Measurements from ENCODE around the gene FKBP4. TPM values are rescaled to one million over a fixed set of nuclear protein-coding genes. Genes with fewer than 3 reads are reported as not detected.

FKBP4 gene
- total and polyA plus RNA-seq, 9 donors: 25.1 to 55.8 (median 45.5) TPM

- Histone ChIP-seq H3K4me3 (ENCODE audit: low read length) (peak overlapping the region; percentile 60), H3K36me3 (ENCODE audit: control insufficient read depth, insufficient read depth, low read length) (peaks cover 5% of the 10 kb centered on the region), H3K9me3 (replicated peaks; ENCODE audit: control insufficient read depth, low read depth, low read length) (no peaks in the 10 kb centered on the region), H3K4me1 (ENCODE audit: control insufficient read depth, insufficient read depth, low read length) (peaks cover 11% of the 10 kb centered on the region), H3K27ac (ENCODE audit: low read length) (peak overlapping the region; percentile 81), H3K27me3 (ENCODE audit: control insufficient read depth, insufficient read depth, low read length) (no peaks in the 10 kb centered on the region)
- WGBS (ENCODE audit: insufficient coverage): no CpG with 5 or more reads among the region's 5 CpGs
- DNase-seq: no peak
Observed at GRCh38 chr12:2811801-2812200, 17.0 kb downstream of the FKBP4 start.

- H3K9me3 ChIP-seq (replicated peaks; ENCODE audit: control insufficient read depth, low read depth, low read length): no peaks in the 10 kb centered on the region
- under 1% methylated on average over 41 of the region's 48 CpGs for WGBS (ENCODE audit: insufficient coverage)
- H3K27me3 ChIP-seq (ENCODE audit: control insufficient read depth, insufficient read depth, low read length): no peaks in the 10 kb centered on the region
- peaks cover 11% of the 10 kb centered on the region for H3K36me3 ChIP-seq (ENCODE audit: control insufficient read depth, insufficient read depth, low read length)
- H3K4me1 ChIP-seq (ENCODE audit: control insufficient read depth, insufficient read depth, low read length): peaks cover 11% of the 10 kb centered on the region
- H3K4me3 ChIP-seq (ENCODE audit: low read length): peak within 1 kb of the TSS; percentile 60
- DNase-seq: peak; percentile 100
- peak within 1 kb of the TSS; percentile 90 for H3K27ac ChIP-seq (ENCODE audit: low read length)
Observed at GRCh38 chr12:2812290-2813213, 17.8 kb downstream of the FKBP4 start, which contains the start of gene ITFG2. ITFG2 (plus strand) TSS chr12:2812668; CDS start chr12:2812761, 93 bp downstream.

GRCh38 chr12:2813214-2814185 is 18.7 kb downstream of the FKBP4 start:
- H3K9me3 ChIP-seq (replicated peaks; ENCODE audit: control insufficient read depth, low read depth, low read length): no peaks in the 10 kb centered on the region
- 86% methylated on average over 2 of the region's 10 CpGs for WGBS (ENCODE audit: insufficient coverage)
- H3K27ac ChIP-seq (ENCODE audit: low read length): peak overlapping the region; percentile 90
- H3K36me3 ChIP-seq (ENCODE audit: control insufficient read depth, insufficient read depth, low read length): peaks cover 18% of the 10 kb centered on the region
- peaks cover 11% of the 10 kb centered on the region for H3K4me1 ChIP-seq (ENCODE audit: control insufficient read depth, insufficient read depth, low read length)
- DNase-seq: peak; percentile 83
- H3K4me3 ChIP-seq (ENCODE audit: low read length): peak overlapping the region; percentile 60
- no peaks in the 10 kb centered on the region for H3K27me3 ChIP-seq (ENCODE audit: control insufficient read depth, insufficient read depth, low read length)

GRCh38 chr12:2819810-2820209 is 25.0 kb downstream of the FKBP4 start:
- Histone ChIP-seq H3K27ac (ENCODE audit: low read length) (no peak overlapping the region), H3K27me3 (ENCODE audit: control insufficient read depth, insufficient read depth, low read length) (no peaks in the 10 kb centered on the region), H3K4me3 (ENCODE audit: low read length) (no peak overlapping the region), H3K9me3 (replicated peaks; ENCODE audit: control insufficient read depth, low read depth, low read length) (no peaks in the 10 kb centered on the region), H3K4me1 (ENCODE audit: control insufficient read depth, insufficient read depth, low read length) (no peaks in the 10 kb centered on the region), H3K36me3 (ENCODE audit: control insufficient read depth, insufficient read depth, low read length) (peaks cover 74% of the 10 kb centered on the region)
- DNase-seq: no peak
- WGBS (ENCODE audit: insufficient coverage): 93% methylated on average over 15 of the region's 15 CpGs

GRCh38 chr12:2820432-2820831 is 25.7 kb downstream of the FKBP4 start:
- Histone ChIP-seq H3K27me3 (ENCODE audit: control insufficient read depth, insufficient read depth, low read length) (no peaks in the 10 kb centered on the region), H3K36me3 (ENCODE audit: control insufficient read depth, insufficient read depth, low read length) (peaks cover 81% of the 10 kb centered on the region), H3K9me3 (replicated peaks; ENCODE audit: control insufficient read depth, low read depth, low read length) (no peaks in the 10 kb centered on the region), H3K27ac (ENCODE audit: low read length) (no peak overlapping the region), H3K4me3 (ENCODE audit: low read length) (no peak overlapping the region), H3K4me1 (ENCODE audit: control insufficient read depth, insufficient read depth, low read length) (no peaks in the 10 kb centered on the region)
- DNase-seq: no peak
- WGBS (ENCODE audit: insufficient coverage): 94% methylated on average over 2 of the region's 9 CpGs

- H3K9me3 ChIP-seq (replicated peaks; ENCODE audit: control insufficient read depth, low read depth, low read length): no peaks in the 10 kb centered on the region
- H3K4me1 ChIP-seq (ENCODE audit: control insufficient read depth, insufficient read depth, low read length): no peaks in the 10 kb centered on the region
- H3K27ac ChIP-seq (ENCODE audit: low read length): no peak overlapping the region
- H3K36me3 ChIP-seq (ENCODE audit: control insufficient read depth, insufficient read depth, low read length): peaks cover 93% of the 10 kb centered on the region
- H3K4me3 ChIP-seq (ENCODE audit: low read length): no peak overlapping the region
- 78% methylated on average over 6 of the region's 7 CpGs for WGBS (ENCODE audit: insufficient coverage)
- DNase-seq: no peak
- H3K27me3 ChIP-seq (ENCODE audit: control insufficient read depth, insufficient read depth, low read length): no peaks in the 10 kb centered on the region
Observed at GRCh38 chr12:2823483-2823882, 28.7 kb downstream of the FKBP4 start.

GRCh38 chr12:2824541-2824940 is 29.8 kb downstream of the FKBP4 start:
- 90% methylated on average over 3 of the region's 6 CpGs for WGBS (ENCODE audit: insufficient coverage)
- H3K36me3 ChIP-seq (ENCODE audit: control insufficient read depth, insufficient read depth, low read length): peaks cover 90% of the 10 kb centered on the region
- no peak for DNase-seq
- H3K27ac ChIP-seq (ENCODE audit: low read length): no peak overlapping the region
- no peaks in the 10 kb centered on the region for H3K4me1 ChIP-seq (ENCODE audit: control insufficient read depth, insufficient read depth, low read length)
- no peak overlapping the region for H3K4me3 ChIP-seq (ENCODE audit: low read length)
- H3K27me3 ChIP-seq (ENCODE audit: control insufficient read depth, insufficient read depth, low read length): no peaks in the 10 kb centered on the region
- H3K9me3 ChIP-seq (replicated peaks; ENCODE audit: control insufficient read depth, low read depth, low read length): no peaks in the 10 kb centered on the region

GRCh38 chr12:2825132-2825531 is 30.4 kb downstream of the FKBP4 start:
- WGBS (ENCODE audit: insufficient coverage): 89% methylated on average over 3 of the region's 4 CpGs
- Histone ChIP-seq H3K9me3 (replicated peaks; ENCODE audit: control insufficient read depth, low read depth, low read length) (no peaks in the 10 kb centered on the region), H3K27me3 (ENCODE audit: control insufficient read depth, insufficient read depth, low read length) (no peaks in the 10 kb centered on the region), H3K4me3 (ENCODE audit: low read length) (no peak overlapping the region), H3K4me1 (ENCODE audit: control insufficient read depth, insufficient read depth, low read length) (no peaks in the 10 kb centered on the region), H3K36me3 (ENCODE audit: control insufficient read depth, insufficient read depth, low read length) (peaks cover 84% of the 10 kb centered on the region), H3K27ac (ENCODE audit: low read length) (no peak overlapping the region)
- no peak for DNase-seq

- no peak for DNase-seq
- Histone ChIP-seq H3K36me3 (ENCODE audit: control insufficient read depth, insufficient read depth, low read length) (peaks cover 85% of the 10 kb centered on the region), H3K4me1 (ENCODE audit: control insufficient read depth, insufficient read depth, low read length) (no peaks in the 10 kb centered on the region), H3K9me3 (replicated peaks; ENCODE audit: control insufficient read depth, low read depth, low read length) (no peaks in the 10 kb centered on the region), H3K27me3 (ENCODE audit: control insufficient read depth, insufficient read depth, low read length) (no peaks in the 10 kb centered on the region), H3K27ac (ENCODE audit: low read length) (no peak overlapping the region), H3K4me3 (ENCODE audit: low read length) (no peak overlapping the region)
- no CpG with 5 or more reads among the region's 3 CpGs for WGBS (ENCODE audit: insufficient coverage)
Observed at GRCh38 chr12:2826036-2826435, 31.3 kb downstream of the FKBP4 start.
